ENCODE data around the gene IFT88. TPM values are rescaled to one million over a fixed set of nuclear protein-coding genes. Genes with fewer than 3 reads are reported as not detected.

IFT88 gene
- total and polyA plus RNA-seq, 2 of the 8 experiments (the other 6 are each of a cell fraction or from before 2014, with no cell fraction given): 1.7 to 5.8 TPM

DNA sequence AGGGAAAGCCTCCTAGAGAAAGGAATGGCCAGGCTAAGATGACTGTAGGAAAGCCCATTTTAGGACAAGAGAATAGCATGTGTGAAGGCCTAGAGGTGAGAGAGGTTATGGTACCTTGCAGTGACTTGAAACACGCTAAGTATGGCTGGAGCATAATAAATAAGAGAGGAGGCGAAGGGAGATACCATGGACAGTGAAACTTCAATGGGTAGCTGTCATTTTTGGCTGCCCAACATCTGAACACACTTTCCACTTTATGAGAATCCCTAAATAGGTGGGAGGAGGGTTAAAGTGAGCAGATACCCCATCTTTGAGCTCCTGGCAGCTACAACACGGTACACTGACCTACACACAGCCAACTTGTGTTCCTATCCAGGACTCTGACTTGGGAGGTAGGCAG, 8.0 kb upstream of the IFT88 start:
- Histone ChIP-seq H3K56ac (replicated peaks; ENCODE audit: insufficient read length, low read depth, low read length) (no peak overlapping the region), H2BK12ac (ENCODE audit: low read depth, low read length) (no peak overlapping the region), H3K23ac (ENCODE audit: insufficient read length) (no peak overlapping the region), H3K4ac (replicated peaks; ENCODE audit: insufficient read length, low read depth, low read length) (no peak overlapping the region), H2AFZ (ENCODE audit: low read length) (no peak overlapping the region), H4K5ac (ENCODE audit: insufficient read length, low read depth, low read length) (no peak overlapping the region), H3K18ac (ENCODE audit: extremely low read depth, low read length) (no peak overlapping the region), H3K4me2 (ENCODE audit: insufficient read depth in 1 of 2, low read depth in 2 of 2, low read length in 2 of 2) (no peak overlapping the region), H2BK20ac (ENCODE audit: low read length) (no peak overlapping the region), H3K36me3 (ENCODE audit: control insufficient read depth in 2 of 4, insufficient read depth in 4 of 4, low read length in 3 of 4) (no peaks in the 10 kb centered on the region), H2BK120ac (replicated peaks; ENCODE audit: low read depth, low read length) (no peak overlapping the region), H3K14ac (ENCODE audit: insufficient read length) (no peak overlapping the region), H3K4me1 (replicated peaks in 1 of 4; ENCODE audit: control insufficient read depth in 3 of 4, insufficient read depth in 4 of 4, low read length in 3 of 4) (no peaks in the 10 kb centered on the region), H2BK5ac (ENCODE audit: low read depth, low read length) (no peak overlapping the region), H3K9ac (replicated peaks in 1 of 4; ENCODE audit: extremely low read depth in 1 of 4, low read depth in 3 of 4, low read length in 3 of 4) (no peak overlapping the region), H4K8ac (ENCODE audit: extremely low read depth, insufficient read depth, low read length) (no peak overlapping the region), H3K79me2 (ENCODE audit: control insufficient read depth in 1 of 2, insufficient read depth in 2 of 2, low read length in 2 of 2) (no peaks in the 10 kb centered on the region), H3K23me2 (ENCODE audit: low read depth, low read length) (no peaks in the 10 kb centered on the region), H3K27me3 (replicated peaks in 1 of 4; ENCODE audit: control insufficient read depth in 3 of 4, extremely low read depth in 1 of 4, insufficient read depth in 3 of 4, low read length in 3 of 4) (no peaks in the 10 kb centered on the region), H3K4me3 (ENCODE audit: extremely low read depth in 1 of 4, insufficient read depth in 2 of 4, low read depth in 3 of 4, low read length in 4 of 4) (no peak overlapping the region), H3K79me1 (ENCODE audit: low read depth, low read length) (no peaks in the 10 kb centered on the region), H2AK5ac (ENCODE audit: low read depth, low read length) (no peak overlapping the region), H3K27ac (ENCODE audit: low read depth, low read length) (no peak overlapping the region), H2BK15ac (ENCODE audit: low read length) (no peak overlapping the region), H3K9me3 (ENCODE audit: insufficient read depth in 2 of 2, low read depth in 1 of 2, low read length in 1 of 2) (no peaks in the 10 kb centered on the region), H4K91ac (replicated peaks; ENCODE audit: insufficient read length, low read length) (no peak overlapping the region), H4K20me1 (replicated peaks in 1 of 2; ENCODE audit: control insufficient read depth in 1 of 2, insufficient read depth in 2 of 2, low read length in 2 of 2) (no peaks in the 10 kb centered on the region)
- FAIRE-seq (no peak), DNase-seq (ENCODE audit: low read depth in 1 of 2, low spot score in 2 of 2) (no peak)
- WGBS, 2 experiments (ENCODE audit: extremely low coverage in 1 of 2, insufficient coverage in 1 of 2, insufficient read length in 1 of 2, insufficient replicate concordance in 2 of 2, low coverage in 1 of 2, low lambda C conversion rate in 2 of 2, missing lambda C conversion rate in 1 of 2): 93% methylated on average over 3 of the region's 3 CpGs; no CpG with 5 or more reads in 1 of the 2 experiments
- CTCF ChIA-PET (ENCODE audit: partially characterized antibody): interaction anchor here (0.6 kb wide), 1 partner anchor 538 kb away, joined by 3 read pairs; no protein-coding TSS in a partner anchor
- TF ChIP-seq GTF2F1 (IDR thresholded peaks at IDR 0.05; ENCODE audit: borderline replicate concordance, low read depth, low read length) (no peak), HDAC6 (IDR thresholded peaks at IDR 0.05; ENCODE audit: low read depth, low read length) (no peak)
- POLR2A ChIA-PET (ENCODE audit: partially characterized antibody): no interaction called here

Data from H1 (cell line).